Measurements from ENCODE around the gene CACNA1C.

The CACNA1C gene

GRCh38 chr12:2222691-2223090 is 169.9 kb downstream of the CACNA1C start:
- Histone ChIP-seq H3K27me3 (replicated peaks) (no peaks in the 10 kb centered on the region), H3K4me3 (ENCODE audit: low read depth, low read length) (no peak overlapping the region), H3K36me3 (replicated peaks) (no peaks in the 10 kb centered on the region), H3K27ac (no peak overlapping the region)
- TF ChIP-seq, protein P1, sequence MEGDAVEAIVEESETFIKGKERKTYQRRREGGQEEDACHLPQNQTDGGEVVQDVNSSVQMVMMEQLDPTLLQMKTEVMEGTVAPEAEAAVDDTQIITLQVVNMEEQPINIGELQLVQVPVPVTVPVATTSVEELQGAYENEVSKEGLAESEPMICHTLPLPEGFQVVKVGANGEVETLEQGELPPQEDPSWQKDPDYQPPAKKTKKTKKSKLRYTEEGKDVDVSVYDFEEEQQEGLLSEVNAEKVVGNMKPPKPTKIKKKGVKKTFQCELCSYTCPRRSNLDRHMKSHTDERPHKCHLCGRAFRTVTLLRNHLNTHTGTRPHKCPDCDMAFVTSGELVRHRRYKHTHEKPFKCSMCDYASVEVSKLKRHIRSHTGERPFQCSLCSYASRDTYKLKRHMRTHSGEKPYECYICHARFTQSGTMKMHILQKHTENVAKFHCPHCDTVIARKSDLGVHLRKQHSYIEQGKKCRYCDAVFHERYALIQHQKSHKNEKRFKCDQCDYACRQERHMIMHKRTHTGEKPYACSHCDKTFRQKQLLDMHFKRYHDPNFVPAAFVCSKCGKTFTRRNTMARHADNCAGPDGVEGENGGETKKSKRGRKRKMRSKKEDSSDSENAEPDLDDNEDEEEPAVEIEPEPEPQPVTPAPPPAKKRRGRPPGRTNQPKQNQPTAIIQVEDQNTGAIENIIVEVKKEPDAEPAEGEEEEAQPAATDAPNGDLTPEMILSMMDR (IDR thresholded peaks at IDR 0.05; ENCODE audit: low read depth, low read length, missing control alignments), result no peak
- in situ Hi-C loops (cut with HindIII; ENCODE audit: low pct_ligation_motif_present, low sequenced_read_pairs), result no loop called here
- no peak for DNase-seq

GRCh38 chr12:2224961-2225360 is 172.2 kb downstream of the CACNA1C start:
- Histone ChIP-seq H3K36me3 (replicated peaks) (no peaks in the 10 kb centered on the region), H3K27me3 (replicated peaks) (no peaks in the 10 kb centered on the region), H3K27ac (no peak overlapping the region), H3K4me3 (ENCODE audit: low read depth, low read length) (no peak overlapping the region)
- DNase-seq, result no peak
- TF ChIP-seq, protein P1 (IDR thresholded peaks at IDR 0.05; ENCODE audit: low read depth, low read length, missing control alignments), result no peak
- in situ Hi-C loops (cut with HindIII; ENCODE audit: low pct_ligation_motif_present, low sequenced_read_pairs), result no loop called here

- DNase-seq, result no peak
- Histone ChIP-seq H3K36me3 (replicated peaks) (no peaks in the 10 kb centered on the region), H3K27ac (no peak overlapping the region), H3K27me3 (replicated peaks) (no peaks in the 10 kb centered on the region), H3K4me3 (ENCODE audit: low read depth, low read length) (no peak overlapping the region)
- TF ChIP-seq, protein P1 (IDR thresholded peaks at IDR 0.05; ENCODE audit: low read depth, low read length, missing control alignments), result no peak
- in situ Hi-C loops (cut with HindIII; ENCODE audit: low pct_ligation_motif_present, low sequenced_read_pairs), result no loop called here
Observed at GRCh38 chr12:2225696-2226095, 172.9 kb downstream of the CACNA1C start.

- Histone ChIP-seq H3K27ac (no peak overlapping the region), H3K27me3 (replicated peaks) (no peaks in the 10 kb centered on the region), H3K4me3 (ENCODE audit: low read depth, low read length) (no peak overlapping the region), H3K36me3 (replicated peaks) (no peaks in the 10 kb centered on the region)
- in situ Hi-C loops (cut with HindIII; ENCODE audit: low pct_ligation_motif_present, low sequenced_read_pairs), result no loop called here
- DNase-seq, result no peak
- TF ChIP-seq, protein P1 (IDR thresholded peaks at IDR 0.05; ENCODE audit: low read depth, low read length, missing control alignments), result no peak
Observed at GRCh38 chr12:2226641-2227040, 173.9 kb downstream of the CACNA1C start.

DNA sequence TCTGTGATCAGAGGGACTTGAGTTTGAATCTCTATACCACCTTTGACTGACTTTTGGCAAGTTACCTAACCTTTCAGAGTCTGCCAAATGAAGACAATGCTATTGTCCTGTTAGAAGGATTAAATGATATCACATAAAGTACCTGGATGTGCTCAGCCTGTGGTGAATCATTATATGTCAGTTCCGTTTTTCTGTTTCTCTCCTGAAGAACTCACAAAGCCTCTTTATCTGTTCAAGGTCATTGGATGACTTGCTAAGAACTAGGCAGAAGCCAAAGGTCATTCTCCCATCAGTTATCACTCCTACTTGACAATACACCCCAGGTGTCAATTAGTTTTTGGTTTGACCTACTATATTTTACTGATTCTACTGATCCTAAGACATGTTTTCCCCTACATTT is 174.6 kb downstream of the CACNA1C start:
- H3K36me3 ChIP-seq (replicated peaks), result no peaks in the 10 kb centered on the region
- no peak overlapping the region for H3K27ac ChIP-seq
- no peak overlapping the region for H3K4me3 ChIP-seq (ENCODE audit: low read depth, low read length)
- in situ Hi-C loops (cut with HindIII; ENCODE audit: low pct_ligation_motif_present, low sequenced_read_pairs), result no loop called here
- no peaks in the 10 kb centered on the region for H3K27me3 ChIP-seq (replicated peaks)
- no peak for DNase-seq
- TF ChIP-seq, protein P1 (IDR thresholded peaks at IDR 0.05; ENCODE audit: low read depth, low read length, missing control alignments), result no peak

DNA sequence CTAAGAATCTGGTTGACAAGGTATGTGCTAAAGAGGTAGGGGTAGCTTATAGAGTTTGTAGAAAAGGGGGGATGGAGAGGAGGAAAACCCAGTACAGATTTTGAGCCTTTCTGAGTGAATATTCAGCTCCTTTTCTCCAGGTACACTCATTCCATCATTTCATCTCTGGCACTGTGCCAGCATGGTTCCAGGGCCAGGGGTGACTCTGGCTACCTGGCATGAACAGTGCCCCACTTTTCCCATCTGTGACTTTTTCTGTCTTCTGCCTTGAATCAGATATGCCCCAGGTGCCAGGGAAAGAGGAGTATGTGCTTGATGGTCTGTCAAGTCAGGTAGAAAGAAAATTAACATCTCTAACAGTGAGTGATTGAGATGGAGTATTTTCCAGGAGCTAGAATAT is 175.7 kb downstream of the CACNA1C start:
- Histone ChIP-seq H3K36me3 (replicated peaks) (no peaks in the 10 kb centered on the region), H3K27me3 (replicated peaks) (no peaks in the 10 kb centered on the region), H3K27ac (no peak overlapping the region), H3K4me3 (ENCODE audit: low read depth, low read length) (no peak overlapping the region)
- TF ChIP-seq, protein P1 (IDR thresholded peaks at IDR 0.05; ENCODE audit: low read depth, low read length, missing control alignments), result no peak
- no peak for DNase-seq
- in situ Hi-C loops (cut with HindIII; ENCODE audit: low pct_ligation_motif_present, low sequenced_read_pairs), result no loop called here

Measured in brain microvascular endothelial cell (primary cell).